ENCODE results near the gene ZFPM1. TPM values are rescaled to one million over a fixed set of nuclear protein-coding genes. Genes with fewer than 3 reads are reported as not detected.
A peak's percentile ranks its signal among the peaks of the same experiment; 100 is the strongest.

The ZFPM1 gene
- total and polyA plus RNA-seq, 8 donors, result 3.6 to 22.5 (median 19.3) TPM

DNA sequence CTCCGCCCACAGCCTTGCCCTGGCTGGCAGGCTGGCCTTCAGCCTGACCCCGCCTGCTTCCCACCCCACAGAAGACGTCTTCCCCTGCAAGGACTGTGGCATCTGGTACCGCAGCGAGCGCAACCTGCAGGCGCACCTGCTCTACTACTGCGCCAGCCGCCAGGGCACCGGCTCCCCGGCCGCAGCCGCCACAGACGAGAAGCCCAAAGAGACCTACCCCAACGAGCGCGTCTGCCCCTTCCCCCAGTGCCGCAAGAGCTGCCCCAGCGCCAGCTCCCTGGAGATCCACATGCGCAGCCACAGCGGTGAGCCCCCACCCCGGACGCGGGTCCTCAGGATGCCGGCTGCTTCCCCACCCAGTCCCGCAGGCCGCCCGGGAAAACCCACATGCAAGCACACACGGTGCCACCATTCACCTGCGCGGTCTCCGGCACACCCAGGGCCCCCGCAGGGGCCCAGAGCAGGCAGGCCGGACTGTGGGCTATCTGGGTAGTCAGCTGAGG lies 78.9 kb downstream of the ZFPM1 start:
- Histone ChIP-seq H3K27ac (no peak overlapping the region), H3K4me1 (no peaks in the 10 kb centered on the region), H3K9me3 (no peaks in the 10 kb centered on the region), H3K4me3 (no peak overlapping the region), H3K27me3 (no peaks in the 10 kb centered on the region), H3K36me3 (peaks cover 0 to 21% (median 0%) of the 10 kb centered on the region in 3 donors)
- TF ChIP-seq, protein P1, sequence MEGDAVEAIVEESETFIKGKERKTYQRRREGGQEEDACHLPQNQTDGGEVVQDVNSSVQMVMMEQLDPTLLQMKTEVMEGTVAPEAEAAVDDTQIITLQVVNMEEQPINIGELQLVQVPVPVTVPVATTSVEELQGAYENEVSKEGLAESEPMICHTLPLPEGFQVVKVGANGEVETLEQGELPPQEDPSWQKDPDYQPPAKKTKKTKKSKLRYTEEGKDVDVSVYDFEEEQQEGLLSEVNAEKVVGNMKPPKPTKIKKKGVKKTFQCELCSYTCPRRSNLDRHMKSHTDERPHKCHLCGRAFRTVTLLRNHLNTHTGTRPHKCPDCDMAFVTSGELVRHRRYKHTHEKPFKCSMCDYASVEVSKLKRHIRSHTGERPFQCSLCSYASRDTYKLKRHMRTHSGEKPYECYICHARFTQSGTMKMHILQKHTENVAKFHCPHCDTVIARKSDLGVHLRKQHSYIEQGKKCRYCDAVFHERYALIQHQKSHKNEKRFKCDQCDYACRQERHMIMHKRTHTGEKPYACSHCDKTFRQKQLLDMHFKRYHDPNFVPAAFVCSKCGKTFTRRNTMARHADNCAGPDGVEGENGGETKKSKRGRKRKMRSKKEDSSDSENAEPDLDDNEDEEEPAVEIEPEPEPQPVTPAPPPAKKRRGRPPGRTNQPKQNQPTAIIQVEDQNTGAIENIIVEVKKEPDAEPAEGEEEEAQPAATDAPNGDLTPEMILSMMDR (IDR thresholded peaks at IDR 0.05), result no peak
- intact Hi-C loops (cut with DNase I), result no loop called here
- no peak for ATAC-seq
- DNase-seq, result peak in 2 of 6 donors; percentile 38 to 62
- FAIRE-seq, result no peak
- 93 to 95% methylated on average over 34 of the region's 34 CpGs for WGBS, 2 donors

DNA sequence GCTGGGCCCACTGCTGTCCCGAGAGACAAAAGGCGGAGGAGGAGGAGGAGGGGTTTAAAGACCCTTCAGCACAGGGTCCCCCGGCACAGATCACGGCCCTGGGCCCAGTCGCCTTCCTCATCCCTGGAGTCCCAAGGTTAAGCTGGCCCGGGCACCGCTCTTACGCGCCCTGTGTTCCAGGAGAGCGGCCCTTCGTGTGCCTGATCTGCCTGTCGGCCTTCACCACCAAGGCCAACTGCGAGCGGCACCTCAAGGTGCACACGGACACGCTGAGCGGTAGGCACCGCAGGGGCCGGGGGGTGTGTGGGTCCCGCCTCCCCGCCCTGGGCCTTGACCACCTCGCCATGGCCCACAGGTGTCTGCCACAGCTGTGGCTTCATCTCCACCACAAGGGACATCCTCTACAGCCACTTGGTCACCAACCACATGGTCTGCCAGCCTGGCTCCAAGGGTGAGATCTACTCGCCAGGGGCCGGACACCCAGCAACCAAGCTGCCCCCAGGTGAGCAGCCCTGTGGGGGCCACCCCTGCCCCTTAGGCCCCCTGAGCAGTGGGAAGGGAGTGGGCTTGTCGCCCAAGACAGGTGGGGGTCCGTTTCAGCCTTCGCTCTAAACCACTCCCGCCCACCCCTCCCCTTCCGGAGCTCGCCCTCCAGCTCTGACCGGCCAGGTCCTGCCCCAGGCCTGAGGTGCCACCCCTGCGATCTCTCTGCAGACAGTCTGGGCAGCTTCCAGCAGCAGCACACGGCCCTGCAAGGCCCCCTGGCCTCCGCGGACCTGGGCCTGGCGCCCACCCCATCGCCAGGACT lies 79.6 kb downstream of the ZFPM1 start:
- no peaks in the 10 kb centered on the region for H3K9me3 ChIP-seq
- 83 to 88% methylated on average over 30 to 37 of the region's 37 CpGs for WGBS, 2 donors
- FAIRE-seq (no peak), DNase-seq (peak in 4 of 6 donors; percentile 20 to 83 (median 42)), ATAC-seq (peak in 2 of 4 donors; percentile 3 to 4)
- peaks cover 0 to 21% (median 0%) of the 10 kb centered on the region in 3 donors for H3K36me3 ChIP-seq
- TF ChIP-seq, protein P1 (IDR thresholded peaks at IDR 0.05), result no peak
- no peak overlapping the region for H3K27ac ChIP-seq
- no peaks in the 10 kb centered on the region for H3K4me1 ChIP-seq
- no peaks in the 10 kb centered on the region for H3K27me3 ChIP-seq
- no peak overlapping the region for H3K4me3 ChIP-seq
- intact Hi-C loops (cut with DNase I), result no loop called here

DNA sequence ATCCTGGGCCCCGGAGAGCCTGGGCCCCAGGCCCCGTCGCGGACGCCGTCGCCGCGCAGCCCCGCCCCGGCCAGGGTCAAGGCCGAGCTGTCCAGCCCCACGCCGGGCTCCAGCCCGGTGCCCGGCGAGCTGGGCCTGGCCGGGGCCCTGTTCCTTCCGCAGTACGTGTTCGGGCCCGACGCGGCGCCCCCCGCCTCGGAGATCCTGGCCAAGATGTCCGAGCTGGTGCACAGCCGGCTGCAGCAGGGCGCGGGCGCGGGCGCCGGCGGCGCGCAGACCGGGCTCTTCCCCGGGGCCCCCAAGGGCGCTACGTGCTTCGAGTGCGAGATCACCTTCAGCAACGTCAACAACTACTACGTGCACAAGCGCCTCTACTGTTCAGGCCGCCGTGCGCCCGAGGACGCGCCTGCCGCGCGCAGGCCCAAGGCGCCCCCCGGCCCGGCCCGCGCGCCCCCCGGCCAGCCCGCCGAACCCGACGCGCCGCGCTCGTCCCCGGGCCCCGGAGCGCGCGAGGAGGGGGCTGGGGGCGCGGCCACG lies 80.4 kb downstream of the ZFPM1 start:
- H3K4me1 ChIP-seq, result no peaks in the 10 kb centered on the region
- DNase-seq, result peak in 4 of 6 donors; percentile 17 to 76 (median 44)
- WGBS, 2 donors, result 83 to 84% methylated on average over 60 to 79 of the region's 79 CpGs

DNA sequence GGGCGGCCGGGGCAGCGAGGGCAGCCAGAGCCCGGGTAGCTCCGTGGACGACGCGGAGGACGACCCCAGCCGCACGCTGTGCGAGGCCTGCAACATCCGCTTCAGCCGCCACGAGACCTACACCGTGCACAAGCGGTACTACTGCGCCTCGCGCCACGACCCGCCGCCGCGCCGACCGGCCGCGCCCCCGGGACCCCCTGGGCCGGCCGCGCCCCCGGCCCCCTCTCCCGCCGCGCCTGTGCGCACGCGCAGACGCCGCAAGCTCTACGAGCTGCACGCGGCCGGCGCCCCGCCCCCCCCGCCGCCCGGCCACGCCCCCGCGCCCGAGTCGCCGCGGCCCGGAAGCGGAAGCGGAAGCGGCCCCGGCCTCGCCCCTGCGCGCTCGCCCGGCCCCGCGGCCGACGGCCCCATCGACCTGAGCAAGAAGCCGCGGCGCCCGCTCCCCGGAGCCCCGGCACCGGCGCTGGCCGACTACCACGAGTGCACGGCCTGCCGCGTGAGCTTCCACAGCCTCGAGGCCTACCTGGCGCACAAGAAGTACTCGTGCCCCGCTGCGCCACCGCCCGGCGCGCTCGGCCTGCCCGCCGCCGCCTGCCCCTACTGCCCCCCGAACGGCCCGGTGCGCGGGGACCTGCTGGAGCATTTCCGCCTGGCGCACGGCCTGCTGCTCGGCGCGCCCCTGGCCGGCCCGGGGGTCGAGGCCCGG lies 81.0 kb downstream of the ZFPM1 start:
- intact Hi-C loops (cut with DNase I), result no loop called here
- Histone ChIP-seq H3K27ac (no peak overlapping the region), H3K4me3 (peak overlapping the region in 2 of 4 donors; percentile 30 to 39), H3K9me3 (no peaks in the 10 kb centered on the region), H3K36me3 (peaks cover 0 to 14% (median 0%) of the 10 kb centered on the region in 3 donors), H3K4me1 (no peaks in the 10 kb centered on the region), H3K27me3 (no peaks in the 10 kb centered on the region)
- TF ChIP-seq, protein P1 (IDR thresholded peaks at IDR 0.05), result no peak
- 78 to 80% methylated on average over 47 to 114 of the region's 114 CpGs for WGBS, 2 donors
- DNase-seq, result peak in 4 of 6 donors; percentile 27 to 81 (median 65)
- FAIRE-seq, result no peak
- ATAC-seq, result peak in 1 of 4 donors; percentile 23

More for the DNA sequence above, 80.4 kb downstream of the ZFPM1 start:
- Histone ChIP-seq H3K9me3 (no peaks in the 10 kb centered on the region), H3K36me3 (peaks cover 0 to 20% (median 0%) of the 10 kb centered on the region in 3 donors), H3K27me3 (no peaks in the 10 kb centered on the region), H3K4me3 (no peak overlapping the region), H3K27ac (no peak overlapping the region)
- TF ChIP-seq, protein P1 (IDR thresholded peaks at IDR 0.05), result no peak
- no peak for FAIRE-seq
- ATAC-seq, result no peak
- intact Hi-C loops (cut with DNase I), result no loop called here
